Suprapubic skin (tissue), 4 donors: ENCODE results near the gene TMEM150A. TPM values are rescaled to one million over a fixed set of nuclear protein-coding genes. Genes with fewer than 3 reads are reported as not detected.
"Not testable (repeated sequence)": the region's sequence is repeated elsewhere in the genome, so short reads cannot be mapped to it uniquely, and the experiment has no call there.

Source experiments
- DNase-seq, 2 donors: peaks; one replicate each; pipeline ENCODE4 v3.0.0-alpha.2; 2019; ENCODE audit warnings: low spot score in 2 of 2
- H3K27ac ChIP-seq: fragments of 200-600 bp; sonication (generic); one replicate; pipeline ENCODE4 v1.5.1; 2019
- H3K27me3 ChIP-seq: fragments of 200-600 bp; sonication (generic); one replicate; pipeline ENCODE4 v1.5.1; 2019
- H3K36me3 ChIP-seq: fragments of 200-600 bp; sonication (generic); one replicate; pipeline ENCODE4 v1.5.1; 2019
- H3K4me1 ChIP-seq: fragments of 200-600 bp; sonication (generic); one replicate; pipeline ENCODE4 v1.5.1; 2019
- H3K4me3 ChIP-seq: fragments of 200-600 bp; sonication (generic); one replicate; pipeline ENCODE4 v1.5.1; 2019; ENCODE audit warnings: mild to moderate bottlenecking
- H3K9me3 ChIP-seq: fragments of 200-600 bp; sonication (generic); one replicate; pipeline ENCODE4 v1.5.1; 2019
- EP300 ChIP-seq: sonication (generic); formaldehyde crosslinking; IDR thresholded peaks from one replicate; pipeline ENCODE4 v1.6.1; 2017; ENCODE audit warnings: antibody characterized with exemption
- POLR2A ChIP-seq, 2 donors: fragments of 450-650 bp; IDR thresholded peaks; one replicate each; pipeline ENCODE4 v1.6.1; 2017; ENCODE audit warnings: antibody characterized with exemption in 2 of 2, mild to moderate bottlenecking in 2 of 2, moderate library complexity in 2 of 2
- POLR2AphosphoS5 ChIP-seq, 3 donors: sonication (generic); formaldehyde crosslinking; IDR thresholded peaks; one replicate each; pipeline ENCODE4 v1.6.1; 2017; ENCODE audit warnings: antibody characterized with exemption in 3 of 3
- WGBS: methylation state at CpG from one replicate; pipeline ENCODE4 v1.1.5; 2018; 5-methylcytosine and 5-hydroxymethylcytosine counted together
- total RNA-seq, 4 donors: library from RNA; depleted of rRNA; stranded (reverse); fragments of >200 nt; gene quantifications; one replicate each; pipeline ENCODE4 v1.1.0, GENCODE V29; 2016
- TF ChIP-seq, protein P1 (sequence below), 2 donors: fragments of 200-600 bp in 1 of 2; fragments of 450-650 bp in 1 of 2; sonication (generic) in 1 of 2; IDR thresholded peaks; one replicate each; pipeline ENCODE4 v1.5.1; 2016 to 2019; ENCODE audit warnings: antibody characterized with exemption in 2 of 2, mild to moderate bottlenecking in 1 of 2, moderate library complexity in 1 of 2

Gene TMEM150A
- total RNA-seq, 4 donors from 2014 or later: 13.1 to 15.0 (median 14.1) TPM

DNA sequence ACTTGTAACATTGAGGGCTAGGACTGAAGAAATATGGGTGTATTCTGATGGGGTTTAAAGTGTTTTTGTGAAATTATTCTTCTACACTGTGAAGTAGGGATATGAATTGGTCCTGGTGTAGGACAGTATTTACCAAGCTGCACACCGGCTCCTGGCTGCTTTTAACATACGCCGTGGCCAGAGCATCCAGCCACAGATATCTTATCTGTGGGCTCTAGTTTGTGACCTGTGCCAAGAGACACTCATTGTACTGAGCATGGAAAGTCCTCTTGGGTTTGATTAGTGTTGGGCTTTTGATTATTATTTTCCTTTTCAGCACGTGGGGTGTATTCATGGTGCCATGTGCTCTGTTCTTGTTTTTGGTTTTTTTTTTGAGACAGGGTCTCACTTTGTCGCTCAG, 21.5 kb upstream of the TMEM150A start:
- TF ChIP-seq, protein P1, sequence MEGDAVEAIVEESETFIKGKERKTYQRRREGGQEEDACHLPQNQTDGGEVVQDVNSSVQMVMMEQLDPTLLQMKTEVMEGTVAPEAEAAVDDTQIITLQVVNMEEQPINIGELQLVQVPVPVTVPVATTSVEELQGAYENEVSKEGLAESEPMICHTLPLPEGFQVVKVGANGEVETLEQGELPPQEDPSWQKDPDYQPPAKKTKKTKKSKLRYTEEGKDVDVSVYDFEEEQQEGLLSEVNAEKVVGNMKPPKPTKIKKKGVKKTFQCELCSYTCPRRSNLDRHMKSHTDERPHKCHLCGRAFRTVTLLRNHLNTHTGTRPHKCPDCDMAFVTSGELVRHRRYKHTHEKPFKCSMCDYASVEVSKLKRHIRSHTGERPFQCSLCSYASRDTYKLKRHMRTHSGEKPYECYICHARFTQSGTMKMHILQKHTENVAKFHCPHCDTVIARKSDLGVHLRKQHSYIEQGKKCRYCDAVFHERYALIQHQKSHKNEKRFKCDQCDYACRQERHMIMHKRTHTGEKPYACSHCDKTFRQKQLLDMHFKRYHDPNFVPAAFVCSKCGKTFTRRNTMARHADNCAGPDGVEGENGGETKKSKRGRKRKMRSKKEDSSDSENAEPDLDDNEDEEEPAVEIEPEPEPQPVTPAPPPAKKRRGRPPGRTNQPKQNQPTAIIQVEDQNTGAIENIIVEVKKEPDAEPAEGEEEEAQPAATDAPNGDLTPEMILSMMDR (IDR thresholded peaks at IDR 0.05): no peak
- TF ChIP-seq POLR2A (IDR thresholded peaks at IDR 0.05) (no peak), EP300 (no peak), POLR2AphosphoS5 (IDR thresholded peaks at IDR 0.05) (no peak)
- WGBS: 86% methylated on average over 5 of the region's 5 CpGs
- H3K4me3 ChIP-seq: no peak overlapping the region

DNA sequence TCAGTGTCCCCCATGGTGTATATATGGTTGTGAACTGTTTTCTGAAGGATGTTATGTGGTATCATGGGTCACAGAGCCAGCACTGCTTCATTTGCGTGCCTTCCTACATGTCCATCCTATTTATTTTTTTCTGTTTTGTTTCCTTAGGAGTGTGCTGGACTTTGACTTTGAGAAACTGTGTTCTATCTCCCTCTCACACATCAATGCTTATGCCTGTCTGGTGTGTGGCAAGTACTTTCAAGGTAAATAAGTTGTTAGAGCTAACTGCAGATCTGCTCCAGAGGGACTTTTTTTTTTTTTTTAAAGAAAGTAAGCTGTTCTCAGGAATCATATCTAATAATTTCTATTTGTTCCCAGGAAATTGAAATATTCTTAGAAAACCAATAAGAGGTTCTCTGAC, 18.8 kb upstream of the TMEM150A start:
- TF ChIP-seq EP300 (no peak), POLR2AphosphoS5 (IDR thresholded peaks at IDR 0.05) (no peak), POLR2A (IDR thresholded peaks at IDR 0.05) (no peak)
- TF ChIP-seq, protein P1 (IDR thresholded peaks at IDR 0.05): no peak
- Histone ChIP-seq H3K36me3 (peaks cover 60% of the 10 kb centered on the region), H3K4me1 (peaks cover 24% of the 10 kb centered on the region), H3K9me3 (no peaks in the 10 kb centered on the region), H3K4me3 (no peak overlapping the region), H3K27me3 (no peaks in the 10 kb centered on the region), H3K27ac (no peak overlapping the region)
- DNase-seq: peak in 1 of 2 donors; percentile 6
- WGBS: 100% methylated on average over 1 of the region's 1 CpG

More for the DNA sequence above, 21.5 kb upstream of the TMEM150A start:
- Histone ChIP-seq H3K36me3 (peaks cover 87% of the 10 kb centered on the region), H3K9me3 (no peaks in the 10 kb centered on the region), H3K27me3 (no peaks in the 10 kb centered on the region), H3K27ac (no peak overlapping the region), H3K4me1 (peaks cover 6% of the 10 kb centered on the region)
- peak in 1 of 2 donors; percentile 9 for DNase-seq

DNA sequence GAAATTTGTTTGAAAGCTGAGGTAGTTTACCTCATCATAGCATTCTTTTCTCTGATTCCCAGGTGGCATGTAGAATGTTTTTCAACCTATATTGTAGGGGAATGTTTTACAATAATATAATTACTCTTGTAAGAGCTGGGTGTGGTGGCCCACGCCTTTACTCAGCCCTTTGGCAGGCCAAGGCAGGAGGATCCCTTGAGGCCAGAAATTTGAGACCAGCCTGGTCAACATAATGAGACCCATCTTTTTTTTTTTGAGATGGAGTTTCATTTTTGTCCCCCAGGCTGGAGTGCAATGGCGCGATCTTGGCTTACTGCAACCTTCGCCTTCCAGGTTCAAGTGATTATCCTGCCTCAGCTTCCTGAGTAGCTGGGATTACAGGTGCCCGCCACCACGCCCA, 17.1 kb upstream of the TMEM150A start:
- peaks cover 43% of the 10 kb centered on the region for H3K36me3 ChIP-seq

DNA sequence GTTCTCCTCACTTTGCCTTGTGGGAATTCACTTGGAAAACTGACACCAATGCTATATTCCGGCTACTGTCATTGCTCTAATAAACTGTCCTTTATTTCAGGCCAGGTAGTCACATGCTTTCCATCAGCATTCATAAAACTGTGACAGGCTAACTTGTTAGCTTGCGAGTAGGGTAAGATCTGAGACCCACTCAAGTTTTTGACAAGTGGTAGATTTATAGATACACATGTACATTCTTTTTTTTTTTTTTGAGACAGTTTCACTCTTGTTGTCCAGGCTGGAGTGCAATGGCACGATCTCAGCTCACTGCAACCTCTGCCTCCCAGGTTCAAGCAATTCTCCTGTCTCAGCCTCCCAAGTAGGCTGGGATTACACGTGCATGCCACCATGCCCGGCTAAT, 15.2 kb upstream of the TMEM150A start:
- not testable (repeated sequence) for H3K4me3 ChIP-seq, DNase-seq, H3K27ac ChIP-seq, H3K27me3 ChIP-seq, H3K9me3 ChIP-seq
- H3K4me1 ChIP-seq: peaks cover 28% of the 10 kb centered on the region
- H3K36me3 ChIP-seq: peaks cover 26% of the 10 kb centered on the region
- WGBS: 94% methylated on average over 5 of the region's 5 CpGs

More for the DNA sequence above, 17.1 kb upstream of the TMEM150A start:
- H3K4me3 ChIP-seq: no peak overlapping the region
- H3K27me3 ChIP-seq: no peaks in the 10 kb centered on the region
- H3K4me1 ChIP-seq: peaks cover 28% of the 10 kb centered on the region
- 79% methylated on average over 6 of the region's 6 CpGs for WGBS
- no peaks in the 10 kb centered on the region for H3K9me3 ChIP-seq
- no peak overlapping the region for H3K27ac ChIP-seq
- TF ChIP-seq POLR2A (IDR thresholded peaks at IDR 0.05): no peak
- no peak for TF ChIP-seq POLR2AphosphoS5 (IDR thresholded peaks at IDR 0.05)
- TF ChIP-seq, protein P1 (IDR thresholded peaks at IDR 0.05): no peak
- TF ChIP-seq EP300: no peak
- DNase-seq: peak in 1 of 2 donors; percentile 17

DNA sequence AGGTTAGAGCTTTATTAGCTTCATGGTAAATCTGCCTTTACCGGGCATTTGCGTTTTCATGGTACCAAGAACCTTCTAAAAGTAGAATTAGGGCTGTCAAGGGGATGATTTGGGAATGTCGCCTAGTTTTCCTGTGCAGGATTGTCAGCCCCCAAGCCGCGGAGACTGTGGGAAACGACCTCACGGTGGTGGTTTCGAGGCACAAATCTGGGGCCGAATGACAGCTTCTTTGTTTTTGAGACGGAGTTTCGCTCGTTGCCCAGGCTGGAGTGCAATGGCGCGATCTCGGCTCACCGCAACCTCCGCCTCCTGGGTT, 12.9 kb upstream of the TMEM150A start:
- Histone ChIP-seq H3K27ac (no peak overlapping the region), H3K4me1 (peaks cover 43% of the 10 kb centered on the region), H3K4me3 (peak overlapping the region; percentile 79), H3K9me3 (no peaks in the 10 kb centered on the region), H3K36me3 (peaks cover 3% of the 10 kb centered on the region), H3K27me3 (no peaks in the 10 kb centered on the region)
- no peak for DNase-seq
- WGBS: 81% methylated on average over 13 of the region's 17 CpGs
- TF ChIP-seq POLR2AphosphoS5 (IDR thresholded peaks at IDR 0.05) (no peak), POLR2A (IDR thresholded peaks at IDR 0.05) (no peak)

DNA sequence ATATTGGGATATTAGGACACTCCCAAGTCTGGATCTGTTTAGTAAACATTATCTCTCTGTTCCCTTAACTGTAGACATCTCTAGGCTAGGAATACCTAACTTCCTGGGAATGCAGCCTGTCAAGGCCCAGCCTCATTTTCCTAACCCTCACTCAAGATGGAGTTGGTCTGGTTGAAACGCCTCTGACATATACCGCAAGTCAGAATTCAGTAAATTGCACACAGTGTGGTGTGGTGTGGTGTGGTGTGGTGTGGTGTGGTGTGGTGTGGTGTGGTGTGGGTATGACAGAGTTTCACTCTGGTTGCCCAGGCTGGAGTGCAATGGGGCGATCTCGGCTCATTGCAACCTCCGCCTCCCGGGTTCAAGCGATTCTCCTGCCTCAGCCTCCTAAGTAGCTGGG, 12.3 kb upstream of the TMEM150A start:
- H3K36me3 ChIP-seq, DNase-seq, H3K27ac ChIP-seq, H3K9me3 ChIP-seq, H3K4me3 ChIP-seq, H3K27me3 ChIP-seq: not testable (repeated sequence)
- peaks cover 49% of the 10 kb centered on the region for H3K4me1 ChIP-seq
- 89% methylated on average over 7 of the region's 7 CpGs for WGBS

DNA sequence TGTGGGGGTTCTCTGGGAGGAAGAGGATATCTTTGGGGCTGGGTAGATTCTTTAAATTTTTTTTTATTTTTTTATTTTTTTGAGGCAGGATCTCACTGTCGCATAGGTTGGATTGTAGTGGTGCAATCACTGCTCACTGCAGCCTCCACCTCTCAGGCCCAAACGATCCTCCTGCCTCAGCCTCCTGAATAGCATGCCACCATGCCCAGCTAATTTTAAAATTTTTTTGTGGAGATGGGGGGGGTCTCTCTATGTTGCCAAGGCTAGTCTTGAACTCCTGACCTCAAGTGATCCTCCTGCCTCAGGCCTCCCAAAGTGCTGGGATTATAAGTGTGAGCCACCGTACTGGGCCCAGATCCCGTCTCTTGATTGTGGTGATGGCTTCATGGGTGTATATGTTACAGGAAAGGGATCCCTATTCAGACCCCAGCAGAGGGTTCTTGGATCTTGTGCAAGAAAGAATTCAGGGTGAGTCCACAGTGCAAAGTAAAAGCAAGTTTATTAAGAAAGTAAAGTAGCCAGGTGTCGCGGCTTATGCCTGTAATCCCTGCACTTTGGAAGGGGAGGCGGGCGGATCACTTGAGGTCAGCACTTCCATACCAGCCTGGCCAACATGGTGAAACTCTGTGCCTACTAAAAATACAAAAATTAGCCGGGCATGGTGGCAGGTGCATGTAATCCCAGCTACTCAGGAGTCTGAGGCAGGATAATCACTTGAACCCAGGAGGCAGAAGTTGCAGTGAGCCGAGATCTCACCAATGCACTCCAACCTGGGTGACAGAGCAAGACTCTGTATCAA, 11.4 kb upstream of the TMEM150A start:
- no peaks in the 10 kb centered on the region for H3K9me3 ChIP-seq
- no peak overlapping the region for H3K4me3 ChIP-seq
- DNase-seq: no peak
- 83% methylated on average over 10 of the region's 10 CpGs for WGBS
- no peaks in the 10 kb centered on the region for H3K27me3 ChIP-seq
- peaks cover 8% of the 10 kb centered on the region for H3K36me3 ChIP-seq
- no peak overlapping the region for H3K27ac ChIP-seq
- TF ChIP-seq POLR2A (IDR thresholded peaks at IDR 0.05) (no peak), EP300 (no peak), POLR2AphosphoS5 (IDR thresholded peaks at IDR 0.05) (no peak)
- TF ChIP-seq, protein P1 (IDR thresholded peaks at IDR 0.05): no peak
- peaks cover 50% of the 10 kb centered on the region for H3K4me1 ChIP-seq
